ENCODE measurements around the gene TGFBR2.
"Not testable (repeated sequence)": the region's sequence is repeated elsewhere in the genome, so short reads cannot be mapped to it uniquely, and the experiment has no call there.

The TGFBR2 gene

DNA sequence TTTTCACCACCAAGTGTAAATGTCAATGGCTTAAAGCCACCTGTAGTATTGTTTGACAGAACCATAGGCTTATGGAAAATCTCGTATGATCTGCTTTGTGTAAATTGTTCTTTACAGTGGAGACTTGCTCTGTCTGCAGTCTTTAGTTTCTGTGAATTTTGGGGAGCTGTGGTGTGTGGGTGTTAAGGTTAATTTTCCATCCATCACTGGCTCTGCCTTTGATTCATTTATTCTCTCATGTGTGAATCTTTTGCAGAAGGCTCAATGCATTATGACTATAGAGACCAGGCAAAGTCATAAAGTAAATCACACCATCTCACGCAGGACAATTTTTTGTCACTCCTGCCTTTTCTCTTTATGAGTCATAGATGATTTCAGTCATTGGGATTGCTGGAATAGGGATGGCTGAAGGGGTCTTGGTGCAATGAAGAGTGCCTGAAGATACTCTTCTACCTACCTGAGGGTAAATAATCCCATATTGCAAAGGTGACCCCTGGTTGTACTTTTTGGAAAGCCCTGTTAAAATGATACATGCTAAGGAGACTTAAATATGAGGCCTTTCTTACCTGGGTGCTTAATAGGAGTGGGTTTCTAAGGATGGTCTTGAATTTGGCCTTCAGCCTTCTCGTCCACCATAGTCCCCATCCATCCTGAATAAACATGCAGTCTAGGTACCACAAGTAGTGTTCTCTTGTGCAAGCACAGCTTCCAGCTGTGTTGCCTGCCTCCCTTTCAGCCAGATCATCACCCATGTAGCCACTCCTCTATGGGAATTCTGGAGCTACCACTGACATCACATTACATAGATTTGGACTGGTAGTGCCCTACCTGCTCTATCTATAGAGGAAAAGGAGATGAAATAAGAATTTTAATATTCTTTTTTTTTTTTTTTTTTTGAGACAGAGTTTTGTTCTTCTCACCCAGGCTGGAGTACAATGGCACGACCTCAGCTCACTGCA lies 14.3 kb downstream of the TGFBR2 start:
- Mint-ChIP-seq H3K27ac (peak overlapping the region; percentile 100), H3K4me1 (ENCODE audit: low read depth) (peaks cover 94% of the 10 kb centered on the region), H3K27me3 (no peaks in the 10 kb centered on the region), H3K4me3 (peak overlapping the region; percentile 59), H3K36me3 (ENCODE audit: low read depth) (peaks cover 94% of the 10 kb centered on the region), H3K9me3 (no peaks in the 10 kb centered on the region)
- DNase-seq, result peak; percentile 35

DNA sequence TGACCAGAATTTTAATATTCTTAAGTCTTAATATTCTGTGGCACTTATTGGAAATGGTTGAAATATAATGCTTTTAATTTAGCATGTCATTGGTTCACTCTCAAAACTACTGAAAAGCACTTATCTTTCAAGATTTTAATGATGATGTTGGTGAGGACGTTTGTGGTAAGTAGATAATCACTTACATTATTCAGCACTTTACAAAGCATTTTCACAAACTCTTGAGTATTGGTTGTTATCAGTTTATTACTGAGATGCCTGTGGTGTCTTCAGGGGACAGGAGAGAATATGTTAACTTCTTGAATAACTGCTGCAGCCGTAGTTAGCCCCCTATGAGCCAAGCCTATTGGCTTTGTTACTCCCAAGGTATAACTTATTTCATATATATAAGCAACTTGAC lies 15.2 kb downstream of the TGFBR2 start:
- H3K4me3 Mint-ChIP-seq, result peak overlapping the region; percentile 67
- H3K9me3 Mint-ChIP-seq, result no peaks in the 10 kb centered on the region
- H3K27me3 Mint-ChIP-seq, result no peaks in the 10 kb centered on the region
- peaks cover 95% of the 10 kb centered on the region for H3K36me3 Mint-ChIP-seq (ENCODE audit: low read depth)
- H3K4me1 Mint-ChIP-seq (ENCODE audit: low read depth), result peaks cover 95% of the 10 kb centered on the region
- DNase-seq, result no peak
- peak overlapping the region; percentile 100 for H3K27ac Mint-ChIP-seq

DNA sequence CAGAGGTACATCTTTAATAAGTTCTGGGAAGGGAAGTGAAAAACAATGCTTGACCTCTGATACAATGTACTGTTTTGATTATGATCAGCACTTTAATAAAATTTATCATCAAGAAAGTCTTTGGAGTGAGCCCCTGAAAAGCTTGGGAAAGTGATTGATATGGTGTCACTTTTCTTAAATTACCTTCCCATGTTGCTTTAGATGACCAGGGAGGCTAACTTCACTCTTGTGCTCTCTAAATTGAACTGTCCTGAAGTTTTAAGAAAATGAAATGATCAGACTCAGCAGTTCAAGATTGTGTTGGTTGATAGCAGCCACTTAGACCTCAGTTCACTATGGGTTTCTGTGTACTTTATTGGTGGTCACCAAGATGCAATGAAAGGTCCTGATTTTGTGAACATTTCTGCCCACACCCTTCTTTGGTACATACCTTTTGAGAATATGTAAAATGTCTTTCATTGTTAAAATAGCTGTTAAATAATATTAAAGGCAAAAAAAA lies 15.7 kb downstream of the TGFBR2 start:
- peaks cover 95% of the 10 kb centered on the region for H3K36me3 Mint-ChIP-seq (ENCODE audit: low read depth)
- peaks cover 95% of the 10 kb centered on the region for H3K4me1 Mint-ChIP-seq (ENCODE audit: low read depth)
- peak overlapping the region; percentile 100 for H3K27ac Mint-ChIP-seq

DNA sequence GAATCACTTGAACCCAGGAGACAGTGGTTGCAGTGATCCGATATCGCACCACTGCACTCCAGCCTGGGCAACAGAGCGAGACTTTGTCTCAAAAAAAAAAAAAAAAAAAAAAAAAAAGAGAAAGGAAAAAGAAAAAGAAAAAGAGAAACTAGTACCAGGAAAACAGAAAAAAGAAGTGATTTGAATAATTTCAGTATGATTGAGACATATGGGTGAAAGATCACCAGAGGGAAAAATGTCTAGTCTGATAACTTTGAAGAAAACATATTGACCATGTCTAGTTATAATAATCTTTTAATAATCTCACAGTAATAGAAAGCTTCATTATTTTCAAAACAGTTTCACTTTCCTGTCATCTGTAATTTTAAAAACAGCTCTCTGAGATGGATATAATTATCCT lies 16.4 kb downstream of the TGFBR2 start:
- DNase-seq, result no peak
- Mint-ChIP-seq H3K9me3 (no peaks in the 10 kb centered on the region), H3K27me3 (no peaks in the 10 kb centered on the region), H3K4me3 (peak overlapping the region; percentile 67), H3K36me3 (ENCODE audit: low read depth) (peaks cover 93% of the 10 kb centered on the region), H3K4me1 (ENCODE audit: low read depth) (peaks cover 95% of the 10 kb centered on the region), H3K27ac (peak overlapping the region; percentile 100)

More for the DNA sequence above, 15.7 kb downstream of the TGFBR2 start:
- Mint-ChIP-seq H3K9me3 (no peaks in the 10 kb centered on the region), H3K27me3 (no peaks in the 10 kb centered on the region), H3K4me3 (peak overlapping the region; percentile 67)
- no peak for DNase-seq

DNA sequence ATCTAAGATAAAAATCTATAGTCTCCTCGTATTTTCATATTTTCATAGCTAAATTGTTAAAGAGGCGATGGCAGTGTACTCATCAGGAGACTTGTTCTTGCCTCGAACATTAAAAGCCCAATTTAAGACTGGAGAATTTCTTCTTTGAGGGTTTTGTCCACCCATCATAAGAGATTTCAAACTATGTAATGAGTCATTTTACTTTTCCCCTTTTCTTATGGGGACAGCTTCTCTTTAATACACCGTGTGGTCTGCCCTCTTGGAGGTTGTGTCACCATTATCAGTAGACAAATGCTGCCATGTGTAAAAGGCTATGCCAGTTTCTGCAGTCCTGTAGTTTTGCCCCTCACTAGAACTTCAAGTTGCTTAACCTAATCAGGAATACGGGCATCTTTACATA lies 16.9 kb downstream of the TGFBR2 start:
- Mint-ChIP-seq H3K27ac (peak overlapping the region; percentile 100), H3K4me3 (peak overlapping the region; percentile 67), H3K36me3 (ENCODE audit: low read depth) (peaks cover 91% of the 10 kb centered on the region), H3K9me3 (no peaks in the 10 kb centered on the region), H3K4me1 (ENCODE audit: low read depth) (peaks cover 94% of the 10 kb centered on the region), H3K27me3 (no peaks in the 10 kb centered on the region)
- no peak for DNase-seq

DNA sequence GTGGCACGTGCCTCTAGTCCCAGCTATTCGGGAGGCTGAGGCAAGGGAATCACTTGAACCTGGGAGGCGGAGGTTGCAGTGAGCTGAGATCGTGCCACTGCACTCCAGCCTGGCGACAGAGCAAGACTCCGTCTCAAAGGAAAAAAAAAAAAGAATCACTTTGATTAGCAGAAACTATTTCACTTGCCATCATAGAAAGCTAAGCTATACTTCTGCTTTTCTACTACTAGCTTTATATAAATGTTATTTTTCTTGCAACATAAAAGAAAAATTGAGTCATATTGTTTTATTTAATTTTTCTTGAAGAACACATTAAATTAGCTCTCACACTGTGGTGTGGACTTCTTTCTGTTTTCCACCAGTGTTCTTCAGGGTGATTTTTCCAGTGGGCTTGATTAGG lies 18.1 kb downstream of the TGFBR2 start:
- DNase-seq, H3K27me3 Mint-ChIP-seq, H3K9me3 Mint-ChIP-seq: not testable (repeated sequence)
- H3K27ac Mint-ChIP-seq, result peak overlapping the region; percentile 100
- H3K4me3 Mint-ChIP-seq, result peak overlapping the region; percentile 67
- H3K36me3 Mint-ChIP-seq (ENCODE audit: low read depth), result peaks cover 90% of the 10 kb centered on the region
- peaks cover 94% of the 10 kb centered on the region for H3K4me1 Mint-ChIP-seq (ENCODE audit: low read depth)

DNA sequence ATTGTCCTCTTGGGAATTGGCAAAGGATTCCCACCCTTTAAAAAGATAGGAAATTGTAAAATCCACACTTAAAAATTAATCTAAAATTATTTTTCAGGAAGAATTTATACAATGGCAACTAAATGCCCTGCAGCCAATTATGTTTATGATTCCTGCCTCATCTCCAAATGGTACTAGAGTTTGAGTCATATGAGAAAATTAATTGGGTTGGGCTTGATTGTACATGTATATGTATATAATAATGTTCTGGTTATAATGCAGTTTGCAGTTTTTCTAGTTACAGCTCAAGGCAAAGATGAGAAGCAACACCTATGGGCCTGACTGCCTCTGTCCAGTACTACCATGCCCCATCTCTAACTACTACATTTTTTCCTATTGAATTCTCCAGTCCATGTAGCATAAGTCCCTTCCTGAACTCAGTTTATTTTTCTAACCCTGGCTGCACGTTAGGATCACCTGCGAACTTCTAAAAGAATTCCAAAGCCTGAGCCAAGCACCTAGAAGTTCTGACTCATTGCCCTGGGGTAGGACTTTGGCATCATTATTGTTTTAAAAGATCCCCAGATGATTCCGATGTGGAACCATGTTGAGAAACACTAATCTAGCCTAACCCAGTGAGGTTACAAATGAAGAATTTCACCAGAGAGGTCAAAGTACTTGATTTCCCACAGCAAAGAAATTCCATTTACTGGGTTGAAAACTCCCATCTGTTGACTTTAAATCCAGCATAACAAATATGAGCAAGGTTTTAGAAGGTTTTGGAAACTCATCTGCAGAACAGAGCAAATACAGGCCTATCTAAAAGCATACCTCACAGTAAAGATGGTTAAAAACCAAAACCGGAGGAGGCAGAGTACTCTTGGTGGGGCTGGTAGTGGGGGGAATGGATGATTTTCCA lies 19.4 kb downstream of the TGFBR2 start:
- Mint-ChIP-seq H3K27me3 (no peaks in the 10 kb centered on the region), H3K4me1 (ENCODE audit: low read depth) (peaks cover 94% of the 10 kb centered on the region), H3K36me3 (ENCODE audit: low read depth) (peaks cover 92% of the 10 kb centered on the region), H3K4me3 (peak overlapping the region; percentile 40), H3K27ac (peak overlapping the region; percentile 100), H3K9me3 (no peaks in the 10 kb centered on the region)
- no peak for DNase-seq

DNA sequence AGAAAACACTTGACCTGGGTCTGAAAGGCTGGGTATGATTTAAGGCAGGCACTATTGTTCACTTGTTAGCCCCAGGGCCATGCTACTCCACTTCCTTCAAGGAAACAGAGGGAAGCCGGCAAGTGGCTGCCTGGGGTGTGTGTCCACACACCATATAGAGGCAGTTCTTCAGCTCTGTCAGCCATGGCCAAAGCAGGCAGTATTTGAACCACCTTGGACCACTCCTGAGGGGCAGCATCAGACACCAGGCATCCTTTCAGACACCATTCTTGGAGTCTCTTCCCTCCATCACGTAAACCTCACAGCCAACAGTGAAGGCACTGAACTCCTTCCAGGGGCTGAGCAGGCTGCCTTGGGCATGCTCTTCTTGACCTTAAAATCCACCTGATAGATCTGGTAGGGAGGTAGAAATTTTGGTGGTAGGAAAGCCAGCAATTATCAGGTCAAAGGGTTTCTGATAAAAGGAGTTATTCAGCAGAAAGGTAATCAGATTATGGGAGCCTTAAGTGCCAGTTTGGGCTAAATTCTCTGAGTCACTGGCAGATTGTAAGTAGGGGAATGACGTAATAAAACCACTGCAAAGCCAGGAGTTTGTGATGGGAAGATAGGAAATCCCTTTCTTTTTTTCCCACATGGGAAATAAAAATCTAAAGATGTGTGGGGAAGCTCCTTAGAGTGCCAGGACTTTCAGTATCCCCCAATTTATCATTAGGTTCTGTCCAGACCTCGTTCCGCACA lies 20.2 kb downstream of the TGFBR2 start:
- peak overlapping the region; percentile 96 for H3K27ac Mint-ChIP-seq

DNA sequence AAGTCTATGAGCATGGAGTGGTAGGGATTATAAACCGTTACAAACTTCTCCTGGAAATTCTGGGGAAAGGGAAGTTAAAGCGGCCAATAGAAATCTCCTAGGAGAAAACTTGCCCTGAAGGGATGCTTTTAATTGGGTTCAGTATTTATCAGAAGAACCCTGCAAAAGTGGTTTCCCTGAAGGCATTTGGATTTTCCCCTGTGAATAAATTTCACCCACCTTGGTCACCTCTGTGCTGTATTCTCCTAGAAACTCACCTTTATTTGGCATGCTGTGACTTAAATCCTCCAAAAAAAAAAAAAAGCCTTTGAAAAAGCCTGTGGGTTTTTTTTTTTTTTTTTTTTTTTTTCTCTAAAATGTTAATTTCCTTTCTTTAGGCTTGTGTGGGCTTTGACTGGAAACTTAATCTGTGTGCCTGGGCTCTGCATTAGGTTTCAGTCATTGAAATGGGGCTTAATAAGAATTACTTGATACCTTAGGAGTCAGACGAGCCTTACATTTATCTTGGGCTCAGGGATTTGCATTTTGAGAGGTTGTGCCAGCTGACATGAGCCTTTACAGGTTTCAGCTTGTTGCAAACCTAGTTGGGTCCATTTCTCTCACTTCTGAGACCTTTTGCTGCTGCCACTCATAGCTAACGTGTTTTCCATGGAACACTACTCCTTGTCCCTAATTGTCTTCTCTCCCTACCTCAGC lies 22.0 kb downstream of the TGFBR2 start:
- Mint-ChIP-seq H3K4me3 (peak overlapping the region; percentile 36), H3K27me3 (no peaks in the 10 kb centered on the region), H3K36me3 (ENCODE audit: low read depth) (peaks cover 91% of the 10 kb centered on the region), H3K9me3 (no peaks in the 10 kb centered on the region), H3K4me1 (ENCODE audit: low read depth) (peaks cover 94% of the 10 kb centered on the region), H3K27ac (peak overlapping the region; percentile 96)
- DNase-seq, result peak; percentile 41

More for the DNA sequence above, 20.2 kb downstream of the TGFBR2 start:
- H3K27me3 Mint-ChIP-seq, result no peaks in the 10 kb centered on the region
- H3K36me3 Mint-ChIP-seq (ENCODE audit: low read depth), result peaks cover 90% of the 10 kb centered on the region
- H3K4me3 Mint-ChIP-seq, result peak overlapping the region; percentile 40
- DNase-seq, result peak; percentile 42
- H3K9me3 Mint-ChIP-seq, result no peaks in the 10 kb centered on the region
- peaks cover 93% of the 10 kb centered on the region for H3K4me1 Mint-ChIP-seq (ENCODE audit: low read depth)

DNA sequence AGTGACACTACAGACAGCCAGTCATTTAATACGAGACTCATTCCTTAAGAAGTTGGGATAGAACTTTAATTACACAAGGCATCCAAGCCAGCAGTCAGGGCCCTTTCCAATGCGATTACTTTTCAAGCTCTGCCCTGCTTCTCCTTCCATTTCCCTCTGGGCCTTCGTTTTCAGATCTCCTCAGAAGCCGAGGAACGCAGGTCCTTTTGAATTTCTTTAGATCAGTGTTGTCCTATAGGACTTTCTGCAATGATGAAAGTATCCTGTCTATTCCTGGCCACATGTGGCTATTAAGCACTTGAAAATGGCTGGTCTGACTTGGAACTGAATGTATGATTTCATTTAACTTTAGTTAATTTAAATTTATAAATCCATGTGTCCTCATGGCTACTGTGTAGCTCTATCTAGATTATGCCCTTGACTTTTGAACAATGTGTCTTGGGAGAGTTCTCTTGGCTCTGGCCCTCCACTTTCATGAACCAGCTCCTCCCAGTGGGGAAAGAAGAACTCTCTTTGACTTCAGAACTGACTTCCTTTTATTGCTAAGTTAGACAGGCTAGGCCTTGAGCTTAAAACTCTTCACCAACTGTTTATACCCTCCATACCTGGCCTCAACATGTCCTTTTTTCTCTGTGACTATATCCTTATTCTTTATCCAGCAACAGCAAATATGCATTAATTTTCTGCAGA lies 22.6 kb downstream of the TGFBR2 start:
- H3K9me3 Mint-ChIP-seq, result no peaks in the 10 kb centered on the region
- no peak for DNase-seq
- H3K27me3 Mint-ChIP-seq, result no peaks in the 10 kb centered on the region
- peak overlapping the region; percentile 36 for H3K4me3 Mint-ChIP-seq
- H3K36me3 Mint-ChIP-seq (ENCODE audit: low read depth), result peaks cover 90% of the 10 kb centered on the region
- H3K4me1 Mint-ChIP-seq (ENCODE audit: low read depth), result peaks cover 94% of the 10 kb centered on the region
- H3K27ac Mint-ChIP-seq, result peak overlapping the region; percentile 96

DNA sequence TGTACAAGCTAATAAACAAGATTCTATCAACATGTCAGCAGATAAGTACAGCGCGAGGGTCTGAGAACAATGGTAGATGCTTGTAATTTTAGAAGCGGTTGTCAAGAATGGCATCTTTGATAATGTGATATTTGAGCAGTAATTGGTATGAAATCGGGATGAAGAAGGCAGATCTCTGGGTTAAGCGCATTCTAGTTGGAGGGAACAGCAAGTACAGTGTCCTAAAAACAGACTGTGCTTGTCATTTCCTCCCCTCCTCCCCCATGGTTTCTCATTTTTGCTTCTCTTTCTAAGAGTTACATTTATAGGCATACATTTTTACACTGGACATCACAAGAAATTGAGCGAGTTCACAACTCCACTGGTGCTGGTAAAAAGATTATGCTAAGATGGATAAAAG lies 23.3 kb downstream of the TGFBR2 start:
- DNase-seq, result no peak
- no peaks in the 10 kb centered on the region for H3K9me3 Mint-ChIP-seq
- no peaks in the 10 kb centered on the region for H3K27me3 Mint-ChIP-seq
- peak overlapping the region; percentile 20 for H3K4me3 Mint-ChIP-seq
- peak overlapping the region; percentile 96 for H3K27ac Mint-ChIP-seq
- peaks cover 90% of the 10 kb centered on the region for H3K36me3 Mint-ChIP-seq (ENCODE audit: low read depth)
- H3K4me1 Mint-ChIP-seq (ENCODE audit: low read depth), result peaks cover 94% of the 10 kb centered on the region

DNA sequence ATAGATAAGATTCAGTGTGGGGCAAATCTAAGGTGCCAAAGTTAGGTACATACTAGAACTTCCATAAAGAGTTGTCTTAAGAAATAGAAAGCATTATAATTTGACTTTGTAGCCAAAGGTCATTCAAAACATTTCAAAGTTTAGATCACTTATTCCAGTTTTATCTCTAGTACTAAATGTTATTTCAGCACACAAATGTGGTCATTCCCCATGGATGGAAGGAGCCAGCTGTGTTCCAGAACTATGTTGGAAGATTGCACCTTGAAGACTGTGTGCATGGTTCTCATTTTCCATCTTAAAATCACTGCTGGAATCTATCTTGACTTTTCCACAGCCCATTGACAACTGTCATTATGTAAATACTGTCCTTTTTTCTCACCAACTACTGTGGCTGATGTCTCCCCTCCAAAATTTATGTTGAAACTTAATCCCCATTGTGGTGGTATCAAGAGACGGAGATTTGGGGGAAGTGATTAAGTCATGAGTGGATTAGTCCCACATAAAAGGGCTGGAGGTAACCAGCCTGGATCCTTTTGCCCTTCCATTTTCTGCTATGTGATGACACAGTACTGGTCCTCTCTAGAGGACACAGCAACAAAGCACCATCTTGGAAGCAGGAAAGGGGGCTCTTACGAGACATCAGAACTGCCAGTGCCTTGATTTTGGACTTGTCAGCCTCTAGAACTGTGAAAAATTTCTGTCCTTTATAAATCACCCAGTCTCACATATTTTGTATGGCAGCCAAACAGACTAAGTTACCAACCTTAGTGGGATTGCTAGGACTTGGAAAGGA lies 24.0 kb downstream of the TGFBR2 start:
- Mint-ChIP-seq H3K27ac (peak overlapping the region; percentile 96), H3K27me3 (no peaks in the 10 kb centered on the region), H3K36me3 (ENCODE audit: low read depth) (peaks cover 90% of the 10 kb centered on the region), H3K4me3 (peak overlapping the region; percentile 20), H3K4me1 (ENCODE audit: low read depth) (peaks cover 95% of the 10 kb centered on the region), H3K9me3 (no peaks in the 10 kb centered on the region)
- peak; percentile 34 for DNase-seq

All from activated T-cell treated with anti-CD3 and anti-CD28 coated beads, Interleukin-2, amount 50 U/mL, for 24 hours (primary cell).